Fibroblast of lung (primary cell): Measurements from ENCODE around the gene RPL28. TPM values are rescaled to one million over a fixed set of nuclear protein-coding genes. Genes with fewer than 3 reads are reported as not detected.
A peak's percentile ranks its signal among the peaks of the same experiment; 100 is the strongest.

Experiments used
- DNase-seq, 2 donors: peaks; one replicate each; pipeline versions ENCODE4 v3.0.0 to v3.0.0-alpha.2; 2010; ENCODE audit warnings: low read depth in 2 of 2
- H2AFZ ChIP-seq: 2 replicates; pipeline ENCODE4 v1.5.1; 2012; ENCODE audit warnings: low read length, control low read depth, inconsistent platforms
- H3K27ac ChIP-seq: 2 replicates; pipeline ENCODE4 v1.5.1; 2011; ENCODE audit warnings: low read length, control low read depth; ENCODE audit not compliant: insufficient read depth
- H3K27me3 ChIP-seq: 2 replicates; pipeline ENCODE4 v1.5.1; 2011; ENCODE audit warnings: mild to moderate bottlenecking, low read length; ENCODE audit not compliant: control insufficient read depth, insufficient read depth
- H3K36me3 ChIP-seq: 2 replicates; pipeline ENCODE4 v1.5.1; 2011; ENCODE audit warnings: low read length; ENCODE audit not compliant: control insufficient read depth, insufficient read depth
- H3K4me1 ChIP-seq: 2 replicates; pipeline ENCODE4 v1.5.1; 2011; ENCODE audit warnings: low read length; ENCODE audit not compliant: control insufficient read depth, insufficient read depth; ENCODE audit errors: extremely low read depth
- H3K4me2 ChIP-seq: 2 replicates; pipeline ENCODE4 v1.5.1; 2011; ENCODE audit warnings: low read length, control low read depth; ENCODE audit not compliant: insufficient read depth; ENCODE audit errors: extremely low read depth
- H3K4me3 ChIP-seq, 4 experiments: fragments of 200-600 bp in 1 of 4; sonication (generic) in 1 of 4; replicated peaks in 1 of 4; 2 replicates each; pipeline ENCODE4 v1.5.1; 2011 to 2016; ENCODE audit warnings: low read length in 4 of 4, low read depth in 3 of 4, mild to moderate bottlenecking in 3 of 4, control low read depth in 2 of 4, inconsistent platforms in 1 of 4, mixed read lengths in 1 of 4; ENCODE audit not compliant: insufficient read depth in 1 of 4; ENCODE audit errors: control extremely low read depth in 1 of 4
- H3K79me2 ChIP-seq: 2 replicates; pipeline ENCODE4 v1.5.1; 2012; ENCODE audit warnings: mild to moderate bottlenecking, low read length, inconsistent platforms; ENCODE audit not compliant: control insufficient read depth, insufficient read depth
- H3K9ac ChIP-seq: 2 replicates; pipeline ENCODE4 v1.5.1; 2011; ENCODE audit warnings: mild to moderate bottlenecking, low read length, control low read depth; ENCODE audit not compliant: insufficient read depth
- H3K9me3 ChIP-seq: 2 replicates; pipeline ENCODE4 v1.5.1; 2012; ENCODE audit warnings: low read depth, low read length; ENCODE audit not compliant: control insufficient read depth, insufficient read depth
- H4K20me1 ChIP-seq: 2 replicates; pipeline ENCODE4 v1.5.1; 2011; ENCODE audit warnings: low read length; ENCODE audit not compliant: control insufficient read depth, insufficient read depth; ENCODE audit errors: extremely low read depth
- EZH2 ChIP-seq: IDR thresholded peaks from 2 replicates; pipeline ENCODE4 v1.5.1; 2012; ENCODE audit warnings: low read length, control low read depth, mild to moderate bottlenecking; ENCODE audit errors: missing control alignments
- polyA plus RNA-seq, 2 donors: library from polyadenylated mRNA; depleted of rRNA in 1 of 2; stranded (reverse) in 1 of 2; unstranded in 1 of 2; fragments of >200 nt; gene quantifications; 2 replicates each; pipeline ENCODE4 v1.2.1, GENCODE V29; 2011 to 2012; ENCODE audit warnings: missing spikeins in 1 of 2
- total RNA-seq: library from RNA; depleted of rRNA; stranded (reverse); fragments of >200 nt; gene quantifications from 2 replicates; pipeline ENCODE4 v1.2.1, GENCODE V29; 2014
- TF ChIP-seq, protein P1 (sequence below), 2 donors: IDR thresholded peaks in 1 of 2; conservative IDR thresholded peaks in 1 of 2; 1 replicate in 1 of 2; 2 replicates in 1 of 2; pipeline ENCODE4 v1.5.1; 2011 to 2012; ENCODE audit warnings: low read length in 2 of 2, control low read depth in 1 of 2, inconsistent platforms in 1 of 2, low read depth in 1 of 2, mild to moderate bottlenecking in 1 of 2

Gene RPL28
- total and polyA plus RNA-seq, 2 donors (not counting 1 experiment from before 2014, with no cell fraction given) = 146 to 665 TPM

DNA sequence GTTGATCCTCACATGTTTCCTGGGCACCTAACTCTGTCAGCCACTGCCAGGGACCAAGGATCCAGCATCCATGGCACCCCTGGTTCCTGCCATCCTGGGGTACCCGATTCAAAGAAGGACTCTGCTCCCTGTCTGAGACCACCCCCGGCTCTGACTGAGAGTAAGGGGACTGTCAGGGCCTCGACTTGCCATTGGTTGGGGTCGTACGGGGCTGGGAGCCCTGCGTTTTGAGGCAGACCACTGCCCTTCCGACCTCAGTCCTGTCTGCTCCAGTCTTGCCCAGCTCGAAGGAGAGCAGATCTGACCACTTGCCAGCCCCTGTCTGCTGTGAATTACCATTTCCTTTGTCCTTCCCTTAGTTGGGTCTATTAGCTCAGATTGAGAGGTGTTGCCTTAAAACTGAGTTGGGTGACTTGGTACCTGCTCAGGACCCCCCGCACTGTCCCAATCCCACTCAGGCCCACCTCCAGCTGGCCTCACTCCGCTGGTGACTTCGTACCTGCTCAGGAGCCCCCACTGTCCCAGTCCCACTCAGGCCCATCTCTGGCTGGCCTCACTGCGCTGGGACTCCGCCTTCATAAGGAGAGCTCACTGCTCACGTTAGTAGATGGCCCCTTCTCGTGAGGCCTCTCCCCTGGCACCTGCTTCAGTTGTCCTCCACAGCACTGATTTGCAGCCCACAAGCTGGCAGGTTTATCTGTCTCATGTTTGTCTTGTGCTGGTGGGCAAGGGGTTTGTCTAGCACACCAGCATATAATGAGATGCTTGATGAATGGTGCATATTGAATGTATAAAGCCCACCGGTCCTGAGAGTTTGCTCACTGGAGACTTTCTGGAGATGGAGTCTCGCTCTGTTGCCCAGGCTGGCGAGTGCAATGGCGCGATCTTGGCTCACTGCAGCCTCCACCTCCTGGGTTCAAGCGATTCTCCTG is 3.9 kb downstream of the RPL28 start:
- peak overlapping the region; percentile 28 for H3K27ac ChIP-seq
- no peak overlapping the region for H2AFZ ChIP-seq
- peak overlapping the region; percentile 44 for H3K4me2 ChIP-seq
- TF ChIP-seq, protein P1, sequence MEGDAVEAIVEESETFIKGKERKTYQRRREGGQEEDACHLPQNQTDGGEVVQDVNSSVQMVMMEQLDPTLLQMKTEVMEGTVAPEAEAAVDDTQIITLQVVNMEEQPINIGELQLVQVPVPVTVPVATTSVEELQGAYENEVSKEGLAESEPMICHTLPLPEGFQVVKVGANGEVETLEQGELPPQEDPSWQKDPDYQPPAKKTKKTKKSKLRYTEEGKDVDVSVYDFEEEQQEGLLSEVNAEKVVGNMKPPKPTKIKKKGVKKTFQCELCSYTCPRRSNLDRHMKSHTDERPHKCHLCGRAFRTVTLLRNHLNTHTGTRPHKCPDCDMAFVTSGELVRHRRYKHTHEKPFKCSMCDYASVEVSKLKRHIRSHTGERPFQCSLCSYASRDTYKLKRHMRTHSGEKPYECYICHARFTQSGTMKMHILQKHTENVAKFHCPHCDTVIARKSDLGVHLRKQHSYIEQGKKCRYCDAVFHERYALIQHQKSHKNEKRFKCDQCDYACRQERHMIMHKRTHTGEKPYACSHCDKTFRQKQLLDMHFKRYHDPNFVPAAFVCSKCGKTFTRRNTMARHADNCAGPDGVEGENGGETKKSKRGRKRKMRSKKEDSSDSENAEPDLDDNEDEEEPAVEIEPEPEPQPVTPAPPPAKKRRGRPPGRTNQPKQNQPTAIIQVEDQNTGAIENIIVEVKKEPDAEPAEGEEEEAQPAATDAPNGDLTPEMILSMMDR (conservative IDR thresholded peaks at IDR 0.05 in 1 of 2, IDR thresholded peaks at IDR 0.05 in 1 of 2; ENCODE audit: low read depth in 1 of 2, low read length in 2 of 2) = no peak
- no peak for TF ChIP-seq EZH2
- peaks cover 3% of the 10 kb centered on the region for H4K20me1 ChIP-seq
- peaks cover 46% of the 10 kb centered on the region for H3K79me2 ChIP-seq
- peaks cover 29% of the 10 kb centered on the region for H3K36me3 ChIP-seq
- no peak overlapping the region for H3K9ac ChIP-seq
- H3K4me1 ChIP-seq = peaks cover 21% of the 10 kb centered on the region
- no peaks in the 10 kb centered on the region for H3K27me3 ChIP-seq
- no peak for DNase-seq
- H3K4me3 ChIP-seq = no peak overlapping the region
- H3K9me3 ChIP-seq = no peaks in the 10 kb centered on the region

DNA sequence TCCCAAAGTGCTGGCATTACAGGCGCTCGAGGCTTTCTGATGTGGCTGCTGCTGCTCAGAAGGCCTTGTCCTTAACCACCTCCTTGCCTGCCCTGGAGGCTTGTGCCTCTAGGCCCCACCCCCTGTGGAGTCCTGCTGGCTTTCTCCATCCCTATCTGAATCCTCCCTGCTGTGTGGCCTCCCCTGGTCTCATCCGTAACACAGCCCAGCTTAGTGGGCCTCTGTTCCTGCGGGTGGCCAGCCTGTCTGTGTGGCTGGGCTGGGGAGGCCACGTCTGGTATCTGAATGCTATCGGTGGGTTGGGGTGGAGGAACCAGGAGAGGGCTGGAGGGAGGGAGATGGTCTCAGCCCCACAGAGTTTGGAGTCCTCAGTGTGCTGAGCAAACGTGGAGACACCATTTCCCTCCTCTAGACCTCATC is 4.7 kb downstream of the RPL28 start:
- H3K27ac ChIP-seq = no peak overlapping the region
- no peak overlapping the region for H3K9ac ChIP-seq
- no peak overlapping the region for H2AFZ ChIP-seq
- no peak overlapping the region for H3K4me3 ChIP-seq
- peaks cover 29% of the 10 kb centered on the region for H3K36me3 ChIP-seq
- peaks cover 46% of the 10 kb centered on the region for H3K79me2 ChIP-seq
- H3K27me3 ChIP-seq = no peaks in the 10 kb centered on the region
- no peaks in the 10 kb centered on the region for H3K9me3 ChIP-seq
- H3K4me2 ChIP-seq = no peak overlapping the region
- no peak for DNase-seq
- peaks cover 3% of the 10 kb centered on the region for H4K20me1 ChIP-seq
- peaks cover 18% of the 10 kb centered on the region for H3K4me1 ChIP-seq
- no peak for TF ChIP-seq EZH2
- TF ChIP-seq, protein P1 (conservative IDR thresholded peaks at IDR 0.05 in 1 of 2, IDR thresholded peaks at IDR 0.05 in 1 of 2; ENCODE audit: low read depth in 1 of 2, low read length in 2 of 2) = no peak

DNA sequence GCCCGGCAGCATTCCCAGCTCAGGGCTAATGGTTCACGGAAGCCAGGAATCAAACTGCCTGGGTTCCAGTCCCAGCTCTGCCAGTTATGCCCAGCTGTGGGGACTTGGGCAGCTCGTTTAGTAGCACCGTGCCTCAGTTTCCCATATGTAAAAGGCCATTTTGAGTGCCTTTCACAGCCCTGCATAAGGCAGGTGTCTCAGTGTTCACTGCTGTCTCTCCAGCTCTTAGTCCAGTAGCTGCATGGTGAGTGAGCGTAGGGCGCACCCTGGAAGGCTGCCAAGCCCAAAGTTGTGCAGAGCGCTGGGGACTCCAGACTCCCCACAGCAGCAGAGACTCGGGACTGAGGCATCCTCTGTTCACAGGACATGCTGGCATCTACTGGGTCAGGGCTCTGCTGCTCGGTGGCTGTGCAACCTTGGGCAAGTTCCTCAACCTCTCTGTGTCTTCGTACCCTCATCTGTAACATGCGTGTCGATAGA is 5.5 kb downstream of the RPL28 start:
- DNase-seq = no peak
- TF ChIP-seq, protein P1 (conservative IDR thresholded peaks at IDR 0.05 in 1 of 2, IDR thresholded peaks at IDR 0.05 in 1 of 2; ENCODE audit: low read depth in 1 of 2, low read length in 2 of 2) = no peak
- TF ChIP-seq EZH2 = no peak
- Histone ChIP-seq H3K4me2 (no peak overlapping the region), H3K27me3 (no peaks in the 10 kb centered on the region), H3K9me3 (no peaks in the 10 kb centered on the region), H3K4me3 (no peak overlapping the region), H3K9ac (no peak overlapping the region), H3K27ac (no peak overlapping the region), H3K4me1 (peaks cover 18% of the 10 kb centered on the region), H3K79me2 (peaks cover 41% of the 10 kb centered on the region), H2AFZ (no peak overlapping the region), H4K20me1 (peaks cover 3% of the 10 kb centered on the region), H3K36me3 (peaks cover 29% of the 10 kb centered on the region)
